NT2/D1 (cell line): ENCODE measurements around the gene CPE.

Experiments
- DNase-seq: peaks from one replicate; pipeline ENCODE4 v3.0.0-alpha.2; 2011; ENCODE audit warnings: low read depth, low spot score
- H3K27me3 ChIP-seq: 2 replicates; pipeline ENCODE4 v1.6.0; 2011; ENCODE audit warnings: mild to moderate bottlenecking; ENCODE audit not compliant: insufficient read length, insufficient read depth
- H3K36me3 ChIP-seq: 2 replicates; pipeline ENCODE4 v1.6.1; 2011; ENCODE audit warnings: mild to moderate bottlenecking, low read length, mixed read lengths; ENCODE audit not compliant: insufficient read depth, insufficient read length
- H3K4me1 ChIP-seq: 2 replicates; pipeline ENCODE4 v1.5.1; 2011; ENCODE audit not compliant: insufficient read depth, insufficient read length
- H3K4me3 ChIP-seq: 2 replicates; pipeline ENCODE4 v1.5.1; 2011; ENCODE audit warnings: low read depth; ENCODE audit not compliant: insufficient read length
- H3K9ac ChIP-seq: 2 replicates; pipeline ENCODE4 v1.6.0; 2011; ENCODE audit warnings: low read depth; ENCODE audit not compliant: insufficient read length
- H3K9me3 ChIP-seq: 2 replicates; pipeline ENCODE4 v1.5.1; 2011; ENCODE audit warnings: mild to moderate bottlenecking, low read length; ENCODE audit not compliant: insufficient read depth
- SUZ12 ChIP-seq: IDR thresholded peaks from 2 replicates; pipeline ENCODE4 v1.6.1; 2011; ENCODE audit not compliant: insufficient read length, insufficient read depth; ENCODE audit errors: extremely low read depth
- YY1 ChIP-seq: IDR thresholded peaks from 2 replicates; pipeline ENCODE4 v1.6.1; 2011; ENCODE audit not compliant: insufficient read length, insufficient read depth
- ZNF274 ChIP-seq: IDR thresholded peaks from 2 replicates; pipeline ENCODE4 v1.6.1; 2011; ENCODE audit warnings: mild to moderate bottlenecking, low read depth, low read length

The CPE gene

DNA sequence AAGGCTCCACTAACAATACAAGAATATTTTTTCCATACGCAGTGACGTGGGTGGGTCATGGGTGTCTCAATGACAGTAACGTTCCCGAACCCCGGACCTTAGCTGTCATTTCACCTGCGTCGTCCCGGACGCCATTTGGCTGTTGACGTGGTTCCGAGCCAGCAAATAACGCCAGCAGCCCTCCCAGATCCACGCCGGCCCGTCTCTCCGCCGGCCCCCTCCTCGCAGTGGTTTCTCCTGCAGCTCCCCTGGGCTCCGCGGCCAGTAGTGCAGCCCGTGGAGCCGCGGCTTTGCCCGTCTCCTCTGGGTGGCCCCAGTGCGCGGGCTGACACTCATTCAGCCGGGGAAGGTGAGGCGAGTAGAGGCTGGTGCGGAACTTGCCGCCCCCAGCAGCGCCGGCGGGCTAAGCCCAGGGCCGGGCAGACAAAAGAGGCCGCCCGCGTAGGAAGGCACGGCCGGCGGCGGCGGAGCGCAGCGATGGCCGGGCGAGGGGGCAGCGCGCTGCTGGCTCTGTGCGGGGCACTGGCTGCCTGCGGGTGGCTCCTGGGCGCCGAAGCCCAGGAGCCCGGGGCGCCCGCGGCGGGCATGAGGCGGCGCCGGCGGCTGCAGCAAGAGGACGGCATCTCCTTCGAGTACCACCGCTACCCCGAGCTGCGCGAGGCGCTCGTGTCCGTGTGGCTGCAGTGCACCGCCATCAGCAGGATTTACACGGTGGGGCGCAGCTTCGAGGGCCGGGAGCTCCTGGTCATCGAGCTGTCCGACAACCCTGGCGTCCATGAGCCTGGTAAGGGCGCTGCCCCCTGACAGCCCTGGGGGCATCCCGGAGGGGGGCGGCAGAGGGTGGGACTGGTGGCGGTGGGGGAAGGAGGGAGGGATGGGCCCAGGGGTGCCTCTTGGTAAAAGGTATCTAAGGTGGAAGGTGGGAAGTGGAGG, at the start of gene CPE:
Gene CPE (plus strand): TSS at position 264 of the 933 bp plus-strand sequence. CDS start 214 bp downstream, at position 478.
- Histone ChIP-seq H3K9ac (peak within 1 kb of the TSS; percentile 76), H3K27me3 (peaks cover 22% of the 10 kb centered on the region)
- TF ChIP-seq SUZ12 (no peak), YY1 (no peak), ZNF274 (no peak)

DNA sequence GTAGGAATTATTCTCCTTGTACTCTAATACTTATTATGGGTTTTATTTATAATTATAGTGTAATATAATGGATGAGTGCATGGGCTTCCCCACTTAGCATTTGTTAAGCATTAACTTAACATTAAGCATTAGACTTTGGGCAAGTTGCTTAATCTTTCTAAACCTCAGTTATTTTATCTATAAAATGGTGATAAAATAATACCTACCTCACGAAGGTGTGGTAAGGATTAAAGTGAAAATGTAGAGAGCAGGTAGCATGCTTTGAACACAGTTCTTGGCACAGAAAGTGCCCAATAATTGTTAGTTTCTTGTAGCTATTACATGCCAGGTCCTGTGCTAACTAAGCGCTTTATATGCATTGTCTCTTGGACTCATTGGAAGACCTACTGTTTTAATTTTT, 48.7 kb upstream of the CPE start:
- DNase-seq: no peak
- no peaks in the 10 kb centered on the region for H3K27me3 ChIP-seq
- peak overlapping the region; percentile 50 for H3K4me3 ChIP-seq
- TF ChIP-seq ZNF274 (no peak), YY1 (no peak), SUZ12 (no peak)
- H3K9me3 ChIP-seq: no peaks in the 10 kb centered on the region; the same call in 1 of the 2 replicates
- no peaks in the 10 kb centered on the region for H3K4me1 ChIP-seq
- peak overlapping the region; percentile 68 for H3K9ac ChIP-seq
- peaks cover 31% of the 10 kb centered on the region for H3K36me3 ChIP-seq

More for the DNA sequence above, at the start of gene CPE:
- Histone ChIP-seq H3K36me3 (no peaks in the 10 kb centered on the region), H3K4me1 (no peaks in the 10 kb centered on the region), H3K4me3 (peak within 1 kb of the TSS; percentile 66), H3K9me3 (no peaks in the 10 kb centered on the region)
- peak; percentile 18 for DNase-seq

DNA sequence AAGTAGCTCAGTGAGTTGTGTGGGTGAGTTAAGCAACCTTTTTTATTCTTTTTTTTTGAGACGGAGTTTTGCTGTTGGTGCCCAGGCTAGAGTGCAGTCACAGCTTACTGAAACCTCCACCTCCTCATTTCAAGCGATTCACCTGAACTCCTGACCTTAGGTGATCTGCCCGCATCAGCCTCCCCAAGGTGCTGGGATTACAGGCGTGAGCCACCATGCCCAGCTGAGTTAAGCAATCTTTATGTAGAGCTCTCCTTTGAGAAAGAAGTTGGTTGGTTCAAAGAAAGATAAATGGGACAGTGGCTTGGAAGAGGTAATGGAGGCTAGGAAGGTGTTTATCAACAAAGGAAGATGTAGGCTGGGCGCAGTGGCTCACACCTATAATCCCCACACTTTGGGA, 48.1 kb upstream of the CPE start:
- no peak for DNase-seq
- no peaks in the 10 kb centered on the region for H3K4me1 ChIP-seq
- TF ChIP-seq ZNF274 (no peak), SUZ12 (no peak), YY1 (no peak)
- H3K27me3 ChIP-seq: no peaks in the 10 kb centered on the region
- H3K4me3 ChIP-seq: peak overlapping the region; percentile 50
- H3K9me3 ChIP-seq: no peaks in the 10 kb centered on the region
- H3K36me3 ChIP-seq: peaks cover 32% of the 10 kb centered on the region
- H3K9ac ChIP-seq: no peak overlapping the region

DNA sequence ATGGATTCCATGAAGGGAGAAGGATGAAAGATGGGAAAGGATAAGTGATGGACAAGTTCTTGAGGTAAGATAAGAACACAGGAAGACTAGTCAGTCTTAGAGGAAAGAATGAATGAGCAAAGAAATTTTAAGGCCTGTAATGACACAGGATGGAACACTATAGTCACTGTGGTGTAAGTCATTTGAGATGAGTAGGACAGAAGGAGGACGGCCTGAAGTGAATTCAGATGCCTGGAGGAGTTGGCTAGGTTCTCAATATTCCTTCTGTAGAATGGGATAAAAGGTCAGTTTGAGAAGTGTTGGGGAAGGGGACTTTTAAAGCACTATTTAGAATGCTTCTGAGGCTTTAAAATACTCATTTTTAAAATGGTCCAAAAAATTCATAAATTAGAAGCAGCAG, 47.4 kb upstream of the CPE start:
- Histone ChIP-seq H3K27me3 (no peaks in the 10 kb centered on the region), H3K4me1 (no peaks in the 10 kb centered on the region), H3K4me3 (peak overlapping the region; percentile 50), H3K9me3 (no peaks in the 10 kb centered on the region), H3K36me3 (peaks cover 32% of the 10 kb centered on the region), H3K9ac (peak overlapping the region; percentile 56)
- TF ChIP-seq SUZ12 (no peak), ZNF274 (no peak), YY1 (no peak)
- DNase-seq: no peak

DNA sequence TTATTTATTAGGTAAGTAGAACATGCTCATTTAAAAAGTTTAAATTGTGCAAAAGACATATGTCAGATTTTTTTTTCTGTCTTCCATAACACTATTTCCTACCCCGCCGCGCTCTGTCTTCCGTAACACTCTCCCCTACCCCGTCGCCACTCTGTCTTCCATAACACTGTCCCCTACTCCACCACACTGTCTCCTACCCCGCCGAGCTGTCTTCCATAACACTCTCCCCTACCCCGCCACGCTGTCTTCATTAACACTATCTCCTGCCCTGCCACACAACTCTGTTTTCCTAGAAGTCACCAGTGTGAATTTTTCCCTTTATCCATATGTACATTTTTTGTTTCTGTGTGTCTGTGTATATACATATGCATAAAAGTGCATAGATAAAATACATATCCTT, 47.0 kb upstream of the CPE start:
- Histone ChIP-seq H3K4me1 (no peaks in the 10 kb centered on the region), H3K9ac (peak overlapping the region; percentile 56), H3K36me3 (peaks cover 34% of the 10 kb centered on the region), H3K27me3 (no peaks in the 10 kb centered on the region), H3K4me3 (peak overlapping the region; percentile 50), H3K9me3 (no peaks in the 10 kb centered on the region)
- no peak for DNase-seq
- TF ChIP-seq YY1 (no peak), ZNF274 (no peak), SUZ12 (no peak)

DNA sequence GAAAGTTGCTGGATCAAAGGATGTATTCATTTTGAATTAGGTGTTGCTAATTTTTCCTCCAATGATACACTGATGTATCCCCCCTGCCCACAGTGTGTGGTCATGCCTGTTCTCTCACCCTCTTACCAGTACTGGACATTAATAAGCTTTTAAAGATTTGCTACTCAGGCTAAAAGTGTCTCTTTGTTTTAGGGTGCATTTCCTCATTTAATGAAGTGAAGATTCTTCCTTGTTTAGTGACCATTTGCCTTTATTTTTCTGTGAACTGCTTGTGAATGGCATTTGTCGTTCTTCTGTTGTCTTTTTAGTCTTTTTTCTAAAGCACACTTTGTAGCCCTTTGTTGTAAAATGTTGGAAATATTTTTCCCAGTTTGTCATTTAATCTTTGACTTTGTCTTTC, 46.3 kb upstream of the CPE start:
- TF ChIP-seq YY1: no peak
- TF ChIP-seq ZNF274: no peak
- TF ChIP-seq SUZ12: no peak
- no peak for DNase-seq
- Histone ChIP-seq H3K9ac (no peak overlapping the region), H3K4me3 (peak overlapping the region; percentile 50), H3K9me3 (no peaks in the 10 kb centered on the region), H3K36me3 (peaks cover 39% of the 10 kb centered on the region), H3K4me1 (no peaks in the 10 kb centered on the region), H3K27me3 (no peaks in the 10 kb centered on the region)

DNA sequence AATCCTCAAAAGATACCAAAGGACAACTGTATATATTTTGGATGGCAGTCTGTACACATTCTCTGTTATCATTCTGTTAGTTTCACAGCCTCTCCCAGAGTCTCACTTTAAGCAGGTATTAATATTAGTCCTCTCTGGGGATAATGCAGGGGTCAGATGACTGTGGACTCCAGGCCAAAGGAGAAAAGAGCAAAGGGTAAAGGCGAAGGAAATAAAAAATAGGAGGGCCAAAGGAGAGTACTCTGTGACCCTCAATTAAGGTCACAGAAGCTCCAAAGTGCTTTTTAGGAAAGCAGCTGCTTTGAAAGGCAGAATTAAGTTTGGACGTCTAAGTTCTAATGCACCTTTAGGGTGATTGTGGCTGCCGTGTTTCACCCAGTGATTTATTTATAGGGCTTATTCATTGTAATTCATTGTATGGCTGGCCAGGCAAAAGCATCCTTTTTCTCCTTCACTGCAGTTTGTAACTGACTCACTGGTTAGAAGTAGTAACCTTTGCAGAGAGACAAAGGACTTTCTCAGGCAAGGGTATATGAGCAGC, 43.6 kb upstream of the CPE start:
- H3K9me3 ChIP-seq: no peaks in the 10 kb centered on the region
- TF ChIP-seq SUZ12 (no peak), YY1 (no peak), ZNF274 (no peak)
- DNase-seq: no peak
- H3K27me3 ChIP-seq: no peaks in the 10 kb centered on the region
- H3K9ac ChIP-seq: no peak overlapping the region
- H3K4me1 ChIP-seq: no peaks in the 10 kb centered on the region
- peaks cover 62% of the 10 kb centered on the region for H3K36me3 ChIP-seq
- H3K4me3 ChIP-seq: no peak overlapping the region
